B cell (primary cell): ENCODE results near the gene RASGRP4. TPM values are rescaled to one million over a fixed set of nuclear protein-coding genes. Genes with fewer than 3 reads are reported as not detected.
"Not testable (repeated sequence)": the region's sequence is repeated elsewhere in the genome, so short reads cannot be mapped to it uniquely, and the experiment has no call there.

Experiments
- ATAC-seq: fragments of 200-7000 bp; cut with Tn5 transposase; one replicate; pipeline ENCODE4 v1.10.0; 2021; ENCODE audit warnings: low read depth, mild to moderate bottlenecking, moderate number of reproducible peaks, moderate library complexity
- CTCF ChIA-PET: fragments of 350-600 bp; sonication (Branson Sonifier 250); formaldehyde crosslinking; loops from one replicate; lab custom pipeline; 2021; ENCODE audit warnings: antibody characterized with exemption, inconsistent platforms; lab: Charles Lee
- POLR2A ChIA-PET: fragments of 350-600 bp; sonication (Branson Sonifier 250); formaldehyde crosslinking; loops from one replicate; lab custom pipeline; 2021; ENCODE audit warnings: antibody characterized with exemption; lab: Charles Lee
- DNase-seq: peaks from one replicate; pipeline ENCODE4 v3.0.0; 2013
- H2AFZ ChIP-seq: 2 replicates; pipeline ENCODE4 v1.6.1; 2012; ENCODE audit warnings: mild to moderate bottlenecking, low read depth, low read length; ENCODE audit not compliant: insufficient read depth, poor library complexity, severe bottlenecking
- H3K27ac ChIP-seq, 2 donors: 1 replicate in 1 of 2; 2 replicates in 1 of 2; pipeline ENCODE4 v1.5.1; 2012 to 2013; ENCODE audit warnings: low read length in 2 of 2, mild to moderate bottlenecking in 2 of 2, moderate library complexity in 1 of 2
- H3K27me3 ChIP-seq, 4 experiments: fragments of 200-600 bp in 1 of 4; sonication (generic) in 1 of 4; replicated peaks in 1 of 4; 1 replicate in 2 of 4; 2 replicates in 2 of 4; pipeline versions ENCODE4 v1.6.1 to v1.7.0; 2013 to 2016; ENCODE audit warnings: low read length in 3 of 4, mild to moderate bottlenecking in 2 of 4, mixed read lengths in 1 of 4, moderate library complexity in 1 of 4; ENCODE audit not compliant: insufficient read depth in 4 of 4, control insufficient read depth in 3 of 4; ENCODE audit errors: control extremely low read depth in 1 of 4
- H3K36me3 ChIP-seq, 2 experiments: replicated peaks in 1 of 2; 1 replicate in 1 of 2; 2 replicates in 1 of 2; pipeline versions ENCODE4 v1.6.1 to v1.7.1; 2013; ENCODE audit warnings: low read length in 1 of 2; ENCODE audit not compliant: insufficient read depth in 2 of 2, control insufficient read depth in 1 of 2; ENCODE audit errors: control extremely low read depth in 1 of 2, extremely low read depth in 1 of 2
- H3K4me1 ChIP-seq, 2 donors: fragments of 200-600 bp in 1 of 2; sonication (generic) in 1 of 2; 1 replicate in 1 of 2; 2 replicates in 1 of 2; pipeline versions ENCODE4 v1.5.1 to v1.6.1; 2013 to 2017; ENCODE audit warnings: low read length in 2 of 2; ENCODE audit not compliant: control insufficient read depth in 2 of 2, insufficient read depth in 2 of 2
- H3K4me2 ChIP-seq: replicated peaks from 2 replicates; pipeline ENCODE3; 2012; ENCODE audit warnings: mild to moderate bottlenecking, low read depth, low read length; ENCODE audit not compliant: poor library complexity, severe bottlenecking
- H3K4me3 ChIP-seq, 5 experiments: fragments of 200-600 bp in 1 of 5; sonication (generic) in 1 of 5; 1 replicate in 3 of 5; 2 replicates in 2 of 5; pipeline versions ENCODE4 v1.5.1 to v1.7.0; 2011 to 2016; ENCODE audit warnings: low read length in 4 of 5, mild to moderate bottlenecking in 4 of 5, low read depth in 2 of 5, control low read depth in 1 of 5, moderate library complexity in 1 of 5; ENCODE audit not compliant: insufficient read depth in 1 of 5; ENCODE audit errors: control extremely low read depth in 1 of 5, extremely low read depth in 1 of 5
- H3K79me2 ChIP-seq: fragments of 200-600 bp; sonication (generic); one replicate; pipeline ENCODE4 v1.6.0; 2016; ENCODE audit warnings: low read length; ENCODE audit not compliant: control insufficient read depth, insufficient read depth
- H3K9ac ChIP-seq: fragments of 200-600 bp; sonication (generic); 2 replicates; pipeline ENCODE4 v1.6.1; 2017; ENCODE audit warnings: mild to moderate bottlenecking, low read length, moderate library complexity
- H3K9me3 ChIP-seq, 3 donors: one replicate each; pipeline versions ENCODE4 v1.6.1 to v1.7.1; 2013; ENCODE audit warnings: low read length in 2 of 3; ENCODE audit not compliant: control insufficient read depth in 2 of 3, insufficient read depth in 1 of 3; ENCODE audit errors: control extremely low read depth in 1 of 3
- H4K20me1 ChIP-seq: 2 replicates; pipeline ENCODE4 v1.6.0; 2012; ENCODE audit warnings: mild to moderate bottlenecking, low read length; ENCODE audit not compliant: insufficient read depth, control insufficient read depth, poor library complexity, severe bottlenecking
- H3K27ac Mint-ChIP-seq: one replicate; pipeline ENCODE4 v1.8.0; 2021; ENCODE audit warnings: mixed read lengths
- H3K27me3 Mint-ChIP-seq: one replicate; pipeline ENCODE4 v1.8.0; 2021; ENCODE audit warnings: mixed read lengths
- H3K4me1 Mint-ChIP-seq: one replicate; pipeline ENCODE4 v1.8.0; 2021; ENCODE audit warnings: mixed read lengths
- H3K4me3 Mint-ChIP-seq: one replicate; pipeline ENCODE4 v1.8.0; 2021; ENCODE audit warnings: mixed read lengths
- H3K9me3 Mint-ChIP-seq: one replicate; pipeline ENCODE4 v1.8.0; 2022; ENCODE audit warnings: mixed read lengths; ENCODE audit not compliant: insufficient read depth
- EZH2 ChIP-seq: IDR thresholded peaks from 2 replicates; pipeline ENCODE4 v1.6.1; 2012; ENCODE audit warnings: borderline replicate concordance, low read depth, mild to moderate bottlenecking, moderate library complexity, low read length; ENCODE audit not compliant: insufficient read depth, poor library complexity, severe bottlenecking
- WGBS: methylation state at CpG from one replicate; pipeline ENCODE4 v1.1.5; 2013; ENCODE audit warnings: missing lambda C conversion rate; ENCODE audit not compliant: insufficient coverage; 5-methylcytosine and 5-hydroxymethylcytosine counted together
- intact Hi-C: fragments of 100-400 bp; cut with micrococcal nuclease; formaldehyde crosslinking; loops from one replicate; pipeline ENCODE4 v1.10.0; 2022
- polyA plus RNA-seq: library from polyadenylated mRNA; depleted of rRNA; stranded (reverse); fragments of >200 nt; gene quantifications from 2 replicates; pipeline ENCODE4 v1.2.3, GENCODE V29; 2012
- total RNA-seq, 2 donors: library from RNA; stranded (reverse); fragments of 120-200 nt in 1 of 2; gene quantifications; 1 replicate in 1 of 2; 2 replicates in 1 of 2; pipeline versions ENCODE4 v1.2.3 to v1.2.4, GENCODE V29; 2013 to 2022
- TF ChIP-seq, protein P1 (sequence below): fragments of 200-600 bp; IDR thresholded peaks from one replicate; pipeline ENCODE4 v1.8.0; 2022; ENCODE audit warnings: antibody characterized with exemption, mild to moderate bottlenecking

RASGRP4 gene
- total and polyA plus RNA-seq, 2 donors (not counting 1 experiment from before 2014, with no cell fraction given), result 0.20 to 0.98 TPM

- H3K27ac ChIP-seq, result no peak overlapping the region
- peaks cover 0 to 2% (median 0%) of the 10 kb centered on the region in 3 donors for H3K9me3 ChIP-seq
- TF ChIP-seq, protein P1, sequence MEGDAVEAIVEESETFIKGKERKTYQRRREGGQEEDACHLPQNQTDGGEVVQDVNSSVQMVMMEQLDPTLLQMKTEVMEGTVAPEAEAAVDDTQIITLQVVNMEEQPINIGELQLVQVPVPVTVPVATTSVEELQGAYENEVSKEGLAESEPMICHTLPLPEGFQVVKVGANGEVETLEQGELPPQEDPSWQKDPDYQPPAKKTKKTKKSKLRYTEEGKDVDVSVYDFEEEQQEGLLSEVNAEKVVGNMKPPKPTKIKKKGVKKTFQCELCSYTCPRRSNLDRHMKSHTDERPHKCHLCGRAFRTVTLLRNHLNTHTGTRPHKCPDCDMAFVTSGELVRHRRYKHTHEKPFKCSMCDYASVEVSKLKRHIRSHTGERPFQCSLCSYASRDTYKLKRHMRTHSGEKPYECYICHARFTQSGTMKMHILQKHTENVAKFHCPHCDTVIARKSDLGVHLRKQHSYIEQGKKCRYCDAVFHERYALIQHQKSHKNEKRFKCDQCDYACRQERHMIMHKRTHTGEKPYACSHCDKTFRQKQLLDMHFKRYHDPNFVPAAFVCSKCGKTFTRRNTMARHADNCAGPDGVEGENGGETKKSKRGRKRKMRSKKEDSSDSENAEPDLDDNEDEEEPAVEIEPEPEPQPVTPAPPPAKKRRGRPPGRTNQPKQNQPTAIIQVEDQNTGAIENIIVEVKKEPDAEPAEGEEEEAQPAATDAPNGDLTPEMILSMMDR, result no peak
- TF ChIP-seq EZH2, result no peak
- POLR2A ChIA-PET, result no interaction called here
- ATAC-seq (no peak), DNase-seq (no peak)
- Mint-ChIP-seq H3K9me3 (no peaks in the 10 kb centered on the region), H3K4me1 (peaks cover 11% of the 10 kb centered on the region), H3K27me3 (no peaks in the 10 kb centered on the region), H3K27ac (no peak overlapping the region), H3K4me3 (no peak overlapping the region)
- H2AFZ ChIP-seq, result no peak overlapping the region
- no peaks in the 10 kb centered on the region for H3K79me2 ChIP-seq
- no peak overlapping the region for H3K9ac ChIP-seq
- H3K4me2 ChIP-seq, result no peak overlapping the region
- H3K36me3 ChIP-seq, result peaks cover 0 to 2% of the 10 kb centered on the region in 2 experiments
- intact Hi-C loops, result no loop called here
- H3K27me3 ChIP-seq, result no peaks in the 10 kb centered on the region
- WGBS, result 90% methylated on average over 5 of the region's 11 CpGs
- CTCF ChIA-PET, result interaction anchor here (0.6 kb wide), 1 partner anchor 10 kb away, joined by 3 read pairs; the partner anchor contains the start of gene FAM98C
- H4K20me1 ChIP-seq, result no peaks in the 10 kb centered on the region
- no peak overlapping the region for H3K4me3 ChIP-seq
- peaks cover 9 to 12% of the 10 kb centered on the region in 2 donors for H3K4me1 ChIP-seq
These were observed 13.1 kb downstream of the RASGRP4 start for GRCh38 chr19:38412961-38413360.

GRCh38 chr19:38412491-38412890, 13.5 kb downstream of the RASGRP4 start:
- peaks cover 6% of the 10 kb centered on the region for H3K4me1 Mint-ChIP-seq
- intact Hi-C loops, result no loop called here
- Histone ChIP-seq H3K4me3 (no peak overlapping the region), H3K27me3 (no peaks in the 10 kb centered on the region), H3K4me2 (no peak overlapping the region), H3K36me3 (peaks cover 0 to 4% of the 10 kb centered on the region in 2 experiments), H3K4me1 (peaks cover 4 to 7% of the 10 kb centered on the region in 2 donors), H3K9me3 (peaks cover 0 to 2% (median 0%) of the 10 kb centered on the region in 3 donors), H3K27ac (no peak overlapping the region), H4K20me1 (no peaks in the 10 kb centered on the region), H2AFZ (no peak overlapping the region), H3K9ac (no peak overlapping the region), H3K79me2 (no peaks in the 10 kb centered on the region)
- WGBS, result 100% methylated on average over 8 of the region's 8 CpGs
- CTCF ChIA-PET, result no interaction called here
- DNase-seq, result no peak
- TF ChIP-seq, protein P1, result no peak
- no peak for TF ChIP-seq EZH2
- POLR2A ChIA-PET, result no interaction called here
- no peak for ATAC-seq
- no peak overlapping the region for H3K4me3 Mint-ChIP-seq
- no peaks in the 10 kb centered on the region for H3K9me3 Mint-ChIP-seq
- H3K27me3 Mint-ChIP-seq, result no peaks in the 10 kb centered on the region
- H3K27ac Mint-ChIP-seq, result no peak overlapping the region

GRCh38 chr19:38411898-38412297, 14.1 kb downstream of the RASGRP4 start:
- H3K9me3 ChIP-seq, H3K4me1 Mint-ChIP-seq, H3K79me2 ChIP-seq, H2AFZ ChIP-seq, H3K27me3 Mint-ChIP-seq, H3K27ac Mint-ChIP-seq, H3K4me3 ChIP-seq, H3K9me3 Mint-ChIP-seq, H3K27ac ChIP-seq, intact Hi-C loops, H3K27me3 ChIP-seq, ATAC-seq, DNase-seq, H4K20me1 ChIP-seq, H3K4me3 Mint-ChIP-seq, H3K4me2 ChIP-seq, H3K4me1 ChIP-seq, H3K36me3 ChIP-seq, H3K9ac ChIP-seq: not testable (repeated sequence)
- POLR2A ChIA-PET, result interaction anchor here (1.3 kb wide), 1 partner anchor 9 kb away, joined by 4 read pairs; the partner anchor contains the start of gene FAM98C
- WGBS, result 100% methylated on average over 5 of the region's 5 CpGs
- CTCF ChIA-PET, result interaction anchor here (0.6 kb wide), 1 partner anchor 222 kb away, joined by 3 read pairs; no protein-coding TSS in a partner anchor
